Measurements from ENCODE around the gene MRPL40.

DNA sequence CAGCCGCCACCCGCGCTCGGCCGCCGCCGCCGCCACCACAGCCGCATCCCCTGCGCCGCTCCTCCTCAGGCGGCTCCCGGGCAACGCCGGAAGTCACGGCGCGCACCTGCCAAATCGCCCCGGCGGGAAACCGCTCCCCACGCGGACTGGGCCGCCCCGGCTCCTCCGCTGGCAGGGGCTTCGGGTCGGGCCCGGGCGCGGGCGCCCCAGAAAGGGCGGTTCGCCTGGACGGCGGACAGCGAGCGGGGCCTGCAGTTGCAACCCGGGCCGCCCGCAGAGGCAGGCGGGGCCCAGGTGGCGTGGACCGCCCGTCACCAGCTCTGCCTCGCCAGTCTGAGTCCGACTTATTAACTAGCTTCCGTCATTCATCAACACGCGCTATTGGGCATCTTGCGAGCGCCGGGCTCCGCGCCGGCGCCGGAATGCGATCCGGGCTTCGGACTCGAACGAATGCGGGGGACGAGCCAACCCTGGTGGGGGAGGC is 654 bp upstream of the MRPL40 start, which contains the start of gene HIRA:
- TF ChIP-seq, protein P1, sequence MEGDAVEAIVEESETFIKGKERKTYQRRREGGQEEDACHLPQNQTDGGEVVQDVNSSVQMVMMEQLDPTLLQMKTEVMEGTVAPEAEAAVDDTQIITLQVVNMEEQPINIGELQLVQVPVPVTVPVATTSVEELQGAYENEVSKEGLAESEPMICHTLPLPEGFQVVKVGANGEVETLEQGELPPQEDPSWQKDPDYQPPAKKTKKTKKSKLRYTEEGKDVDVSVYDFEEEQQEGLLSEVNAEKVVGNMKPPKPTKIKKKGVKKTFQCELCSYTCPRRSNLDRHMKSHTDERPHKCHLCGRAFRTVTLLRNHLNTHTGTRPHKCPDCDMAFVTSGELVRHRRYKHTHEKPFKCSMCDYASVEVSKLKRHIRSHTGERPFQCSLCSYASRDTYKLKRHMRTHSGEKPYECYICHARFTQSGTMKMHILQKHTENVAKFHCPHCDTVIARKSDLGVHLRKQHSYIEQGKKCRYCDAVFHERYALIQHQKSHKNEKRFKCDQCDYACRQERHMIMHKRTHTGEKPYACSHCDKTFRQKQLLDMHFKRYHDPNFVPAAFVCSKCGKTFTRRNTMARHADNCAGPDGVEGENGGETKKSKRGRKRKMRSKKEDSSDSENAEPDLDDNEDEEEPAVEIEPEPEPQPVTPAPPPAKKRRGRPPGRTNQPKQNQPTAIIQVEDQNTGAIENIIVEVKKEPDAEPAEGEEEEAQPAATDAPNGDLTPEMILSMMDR (IDR thresholded peaks at IDR 0.05): no peak
- no peak for TF ChIP-seq POLR2A (IDR thresholded peaks at IDR 0.05)

All from thyroid gland (tissue), 4 donors.